ENCODE results near the gene ASPDH.

GRCh38 chr19:50509366-50509765 lies 4.3 kb downstream of the ASPDH start:
- no peak for TF ChIP-seq POLR2A (IDR thresholded peaks at IDR 0.05)
- TF ChIP-seq CTCF (IDR thresholded peaks at IDR 0.05), result no peak
- TF ChIP-seq EP300 (IDR thresholded peaks at IDR 0.05), result no peak
- TF ChIP-seq POLR2AphosphoS5 (IDR thresholded peaks at IDR 0.05), result no peak
